ENCODE measurements around the gene RAB11FIP4. TPM values are rescaled to one million over a fixed set of nuclear protein-coding genes. Genes with fewer than 3 reads are reported as not detected.
"Not testable (repeated sequence)": the region's sequence is repeated elsewhere in the genome, so short reads cannot be mapped to it uniquely, and the experiment has no call there.

RAB11FIP4 gene
- total RNA-seq, 1 donor from 2014 or later = 0.29 TPM

DNA sequence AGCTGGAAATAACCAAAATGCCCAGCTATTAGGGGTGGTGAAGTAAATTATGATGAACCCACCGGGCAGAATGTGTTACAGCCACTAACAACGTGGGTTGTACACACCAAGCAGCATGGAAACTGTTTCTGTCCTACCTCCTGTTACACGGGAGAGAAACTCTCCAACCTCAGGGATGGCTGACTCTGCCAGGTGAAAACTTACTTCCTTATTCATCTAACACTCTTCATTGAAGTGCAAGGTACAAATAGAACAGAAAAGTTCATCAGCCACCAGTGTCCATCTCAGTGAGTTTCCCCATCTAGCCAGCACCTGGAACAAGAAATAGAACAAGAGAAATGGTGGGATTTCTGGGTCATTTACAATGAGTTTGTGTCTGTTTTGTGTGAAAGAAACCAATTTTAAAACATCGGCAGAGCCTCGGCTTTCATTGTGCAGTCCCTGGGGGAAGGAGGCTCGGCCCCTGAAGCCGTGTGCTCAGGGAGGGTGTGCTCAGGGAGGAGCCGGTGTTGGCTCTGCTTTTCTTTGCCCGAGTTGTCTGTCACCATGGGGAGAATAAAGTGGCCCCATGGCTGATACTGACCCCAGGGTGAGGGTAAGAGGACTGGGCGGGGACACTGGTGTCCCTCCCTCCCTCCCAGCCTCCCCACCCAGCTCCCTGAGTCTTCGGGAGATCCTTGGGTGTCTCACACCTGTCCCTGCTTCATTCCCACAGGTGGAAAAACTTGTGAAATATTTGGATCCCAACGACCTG, 39.8 kb downstream of the RAB11FIP4 start:
- DNase-seq (ENCODE audit: low read depth) = no peak

DNA sequence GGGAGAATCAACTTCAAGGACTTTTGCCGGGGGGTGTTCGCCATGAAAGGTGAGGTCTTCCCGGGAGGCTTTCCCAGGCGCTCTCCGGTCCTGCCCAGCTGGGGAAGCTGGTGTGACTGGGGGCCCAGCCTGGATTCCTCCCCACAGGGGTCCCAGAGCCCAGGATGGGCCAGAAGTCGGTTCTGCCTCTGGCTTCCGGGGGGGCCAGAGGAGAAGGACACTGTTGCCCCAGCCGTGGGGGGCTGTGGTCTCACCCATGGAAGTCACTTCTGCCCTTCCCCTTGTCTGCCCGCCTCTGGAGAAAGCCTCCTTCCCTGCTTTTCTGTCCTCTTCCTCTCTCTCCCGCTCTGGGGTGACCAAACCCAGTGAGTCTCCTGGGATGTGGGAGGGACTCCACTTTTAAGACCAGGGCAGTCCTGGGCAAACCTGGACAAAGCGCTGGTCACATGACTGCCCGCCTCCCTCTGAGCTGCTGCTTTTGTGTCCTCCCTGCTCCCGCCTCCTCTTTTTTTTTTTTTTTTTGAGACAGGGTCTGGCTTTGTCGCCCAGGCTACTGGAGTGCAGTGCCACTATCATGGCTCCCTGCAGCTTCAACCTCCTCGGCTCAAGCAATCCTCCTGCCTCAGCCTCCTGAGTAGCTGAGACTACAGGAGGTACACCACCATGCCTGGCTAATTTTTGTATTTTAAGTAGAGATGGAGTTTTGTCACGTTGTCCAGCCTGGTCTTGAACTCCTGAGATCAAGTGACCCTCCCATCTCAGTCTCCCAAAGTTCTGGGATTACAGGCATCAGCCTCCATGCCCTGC, 40.6 kb downstream of the RAB11FIP4 start:
- DNase-seq (ENCODE audit: low read depth) = no peak

DNA sequence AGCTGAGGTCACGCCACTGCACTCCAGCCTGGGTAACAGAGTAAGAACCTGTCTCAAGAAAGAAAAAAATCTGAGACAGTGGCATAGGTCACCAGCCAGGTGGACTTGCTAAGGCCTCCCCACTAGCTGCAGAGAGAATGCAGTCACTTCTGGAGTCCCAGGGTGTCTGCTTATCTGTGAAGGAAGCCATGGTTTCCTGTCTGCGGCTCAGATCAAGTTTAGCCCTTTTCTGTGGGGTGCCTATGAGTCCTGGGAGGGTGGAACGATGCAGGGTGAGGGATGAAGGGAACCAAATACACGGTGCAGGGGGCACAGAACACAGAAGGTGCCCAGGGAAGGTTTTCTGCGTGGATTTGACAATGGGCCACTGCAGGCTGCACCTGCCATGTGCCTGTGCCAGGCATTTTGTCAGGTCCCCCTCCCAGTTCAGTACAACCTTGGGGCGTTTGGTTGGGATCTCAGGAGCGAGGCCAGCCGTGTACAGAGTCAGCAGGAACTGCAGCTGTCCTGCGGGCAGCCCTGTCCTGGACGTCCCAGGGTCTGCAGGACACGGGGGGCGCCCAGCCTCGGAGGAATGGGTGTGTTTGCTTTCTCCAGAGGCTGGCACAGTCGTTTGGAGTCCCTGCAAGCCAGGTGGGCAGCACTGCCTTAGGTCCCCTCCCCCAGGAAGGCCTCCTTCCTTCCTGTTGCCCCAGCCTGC, 41.8 kb downstream of the RAB11FIP4 start:
- DNase-seq (ENCODE audit: low read depth) = no peak

DNA sequence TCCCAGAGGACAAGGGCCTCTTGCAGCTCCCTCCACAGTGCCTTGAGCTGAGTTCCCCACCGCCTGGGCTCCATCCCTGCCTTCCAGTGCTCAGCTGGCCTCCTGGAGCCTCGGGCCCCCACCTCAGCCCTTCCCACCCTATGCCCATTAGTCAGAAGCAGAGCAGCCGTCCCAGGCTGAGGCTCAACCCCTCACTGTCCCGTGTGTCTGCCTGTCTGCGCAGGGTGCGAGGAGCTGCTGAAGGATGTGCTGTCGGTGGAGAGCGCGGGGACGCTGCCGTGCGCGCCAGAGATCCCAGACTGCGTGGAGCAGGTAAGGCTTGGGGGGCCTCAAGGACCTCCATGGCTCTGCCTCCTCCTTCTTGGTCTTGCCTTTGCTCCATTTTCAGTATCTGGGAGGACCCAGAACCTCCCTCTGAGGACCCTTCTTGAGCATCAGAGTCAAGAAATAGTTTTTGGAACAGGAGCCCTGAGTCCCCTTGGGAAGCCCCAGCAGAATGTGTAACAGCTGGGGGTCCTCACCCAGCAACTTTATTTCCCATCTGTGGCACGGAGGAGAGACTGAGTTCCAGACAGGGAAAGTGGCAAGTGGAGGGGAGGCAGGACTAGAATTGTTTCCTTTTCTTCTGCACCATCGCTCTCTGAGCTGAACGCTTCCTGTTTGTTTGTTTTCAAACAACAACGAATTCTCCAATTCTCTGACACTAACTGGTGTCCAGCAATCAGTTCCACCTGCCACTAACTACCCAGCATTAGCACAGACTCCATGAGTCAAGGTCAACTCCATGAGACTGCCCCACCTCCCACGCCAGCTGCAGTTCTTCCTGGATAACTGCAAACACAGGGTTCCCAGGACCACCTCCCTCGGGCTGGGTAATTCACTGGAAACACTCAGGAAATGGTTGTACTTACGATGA, 42.6 kb downstream of the RAB11FIP4 start:
- no peak for DNase-seq (ENCODE audit: low read depth)

DNA sequence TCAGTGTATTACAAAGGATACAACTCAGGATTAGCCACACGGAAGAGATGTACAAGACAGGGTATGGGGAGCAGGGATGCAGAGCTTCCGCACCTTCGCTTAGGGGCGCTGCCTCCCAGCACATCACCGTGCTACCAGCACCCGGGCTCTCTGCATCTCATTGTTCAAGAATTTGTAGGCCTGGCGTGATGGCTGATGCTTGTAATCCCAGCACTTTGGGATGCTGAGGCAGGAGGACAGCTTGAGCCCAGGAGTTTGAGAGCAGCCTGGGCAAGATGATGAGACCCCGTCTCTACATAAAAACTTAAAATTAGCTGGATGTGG, 43.2 kb downstream of the RAB11FIP4 start:
- no peak for DNase-seq (ENCODE audit: low read depth)

DNA sequence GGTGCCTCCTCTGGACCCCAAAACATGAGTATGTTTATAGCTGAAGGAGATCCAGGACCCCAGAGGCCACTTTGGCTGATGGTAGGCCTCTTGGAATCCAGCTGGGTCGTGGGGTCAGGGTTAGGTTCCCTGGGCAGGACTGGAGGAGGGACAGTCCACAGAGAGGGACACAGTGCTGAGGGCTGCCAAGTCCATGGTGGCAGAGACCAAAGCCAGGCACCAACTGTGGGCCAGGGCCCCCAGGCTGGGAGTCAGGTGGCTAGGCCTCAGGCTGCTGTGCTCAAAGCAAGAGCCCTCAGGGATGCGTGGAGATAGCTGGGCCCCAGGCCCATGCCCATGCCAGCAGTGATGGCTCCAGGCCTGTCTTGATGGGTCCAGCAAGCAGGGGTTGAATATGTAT, 44.1 kb downstream of the RAB11FIP4 start:
- DNase-seq (ENCODE audit: low read depth) = no peak

DNA sequence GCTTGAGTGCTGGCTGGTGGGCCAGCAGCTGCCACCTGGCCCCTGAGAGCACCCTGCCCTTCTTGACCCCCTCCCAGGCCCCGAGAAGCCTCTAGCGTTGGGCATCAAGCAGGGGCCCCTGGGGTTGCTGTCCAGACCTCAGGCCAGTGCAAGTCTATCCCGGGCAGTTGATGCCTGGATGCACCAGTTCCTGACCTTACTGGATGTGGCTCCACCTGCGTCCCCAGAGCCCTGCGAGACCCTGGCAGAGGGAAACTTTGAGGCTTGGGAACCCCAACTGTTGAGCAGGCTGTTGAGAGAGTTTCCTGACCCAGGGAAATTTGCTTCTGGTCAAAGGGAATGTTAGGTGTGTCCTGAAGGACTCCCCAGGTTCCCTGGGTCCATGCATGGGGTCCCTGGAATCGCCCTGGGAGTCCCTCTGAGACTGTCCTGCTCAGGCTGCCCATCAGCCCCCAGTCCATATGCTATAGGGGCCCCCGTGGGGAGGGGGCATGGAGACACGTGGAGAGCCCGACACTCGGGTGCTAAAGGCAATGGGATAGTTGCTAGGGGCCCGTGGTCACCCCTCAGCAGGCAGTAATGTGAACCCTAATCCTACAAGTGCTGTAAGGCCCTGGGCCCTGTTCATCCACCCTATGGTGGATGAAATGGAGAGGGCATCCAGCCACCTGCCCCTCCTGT, 46.4 kb downstream of the RAB11FIP4 start:
- no peak for DNase-seq (ENCODE audit: low read depth)

DNA sequence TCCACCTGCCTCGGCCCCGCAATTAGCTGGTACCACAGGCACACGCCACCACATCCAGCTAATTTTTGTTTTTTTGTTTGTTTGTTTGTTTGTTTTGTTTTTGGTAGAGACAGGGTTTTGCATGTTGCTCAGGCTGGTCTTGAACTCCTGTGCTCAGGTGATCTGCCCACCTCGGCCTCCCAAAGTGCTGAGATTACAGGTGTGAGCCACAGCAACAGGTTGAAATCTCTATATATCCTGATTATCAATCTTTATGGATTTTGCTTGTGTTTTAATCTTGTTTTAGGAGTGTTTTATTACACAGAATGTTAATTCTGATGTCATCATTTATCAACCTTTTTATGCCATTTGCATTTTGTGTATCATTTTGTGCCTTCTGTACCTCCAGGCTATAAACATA, 48.2 kb downstream of the RAB11FIP4 start:
- no peak for DNase-seq (ENCODE audit: low read depth)

DNA sequence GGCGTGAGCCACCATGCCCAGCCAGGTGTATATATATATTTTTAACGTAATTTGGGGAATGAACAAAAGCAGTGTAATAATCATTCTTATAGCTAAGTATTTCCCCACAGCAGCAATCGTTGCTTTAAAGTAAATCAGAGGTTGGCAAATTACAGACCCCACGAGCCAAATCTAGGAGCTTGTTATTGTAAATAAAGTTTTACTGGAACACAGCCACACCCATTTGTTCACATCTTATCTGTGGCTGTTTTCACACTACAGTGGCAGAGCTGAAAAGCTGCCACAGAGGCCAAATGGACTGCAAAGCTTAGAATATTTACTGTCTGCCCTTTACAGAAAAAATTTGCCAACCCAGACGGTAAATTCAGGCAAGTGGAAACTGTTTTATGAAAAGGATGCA, 50.8 kb downstream of the RAB11FIP4 start:
- no peak for DNase-seq (ENCODE audit: low read depth)

DNA sequence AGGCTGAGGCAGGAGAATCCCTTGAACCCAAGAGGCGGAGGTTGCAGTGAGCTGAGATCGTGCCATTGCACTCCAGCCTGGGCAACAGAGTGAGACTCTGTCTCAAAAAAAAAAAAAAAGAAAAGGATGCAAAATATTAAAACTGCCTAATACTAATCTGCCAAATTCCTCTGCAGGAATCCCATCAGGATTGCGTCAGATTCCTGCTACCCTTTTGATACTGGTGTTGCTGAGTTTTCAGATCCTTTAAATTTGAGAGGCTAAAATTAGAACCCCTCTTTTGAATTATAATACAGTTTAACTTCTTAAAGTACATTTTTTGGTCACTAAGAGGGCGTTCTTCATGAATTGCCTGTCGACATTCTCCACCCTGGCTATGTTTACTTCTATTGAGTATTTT, 51.4 kb downstream of the RAB11FIP4 start:
- DNase-seq (ENCODE audit: low read depth) = not testable (repeated sequence)

DNA sequence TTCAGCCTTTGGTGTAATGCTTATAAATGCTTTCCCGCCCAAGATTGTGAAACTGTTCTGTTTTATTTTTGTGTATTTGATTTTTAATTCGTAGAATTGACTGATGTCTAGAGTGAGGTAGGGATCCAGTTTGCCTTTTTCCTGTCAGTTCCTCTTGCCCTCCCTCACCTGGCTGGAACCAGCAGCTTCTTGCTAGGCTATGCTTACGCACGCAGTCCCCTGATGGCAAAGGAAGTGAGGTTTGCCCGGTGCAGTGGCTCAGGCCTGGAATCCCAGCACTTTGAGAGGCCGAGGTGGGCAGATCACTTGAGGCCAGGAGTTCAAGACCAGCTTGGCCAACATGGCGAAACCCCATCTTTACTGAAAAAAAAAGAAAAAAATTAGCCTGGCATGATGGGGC, 51.9 kb downstream of the RAB11FIP4 start:
- no peak for DNase-seq (ENCODE audit: low read depth)

DNA sequence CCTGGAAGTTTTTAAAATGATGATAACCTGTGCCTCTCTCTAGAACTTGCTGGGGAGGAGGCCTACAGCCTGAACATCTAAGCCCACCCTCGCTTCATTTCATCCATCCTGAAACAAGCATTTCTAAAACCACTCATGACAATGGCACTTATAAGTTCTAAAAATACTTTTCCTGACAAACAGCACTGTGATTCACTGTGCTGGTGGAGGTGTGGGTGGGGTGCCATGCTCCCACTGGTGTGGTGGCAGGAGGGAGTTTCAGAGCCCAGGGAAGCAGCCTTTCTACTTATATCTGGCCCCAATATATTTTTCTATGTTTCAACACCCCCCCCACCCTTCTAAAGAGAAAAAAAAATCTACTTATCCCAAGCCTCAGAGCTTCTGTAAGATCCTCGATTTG, 52.6 kb downstream of the RAB11FIP4 start:
- DNase-seq (ENCODE audit: low read depth) = no peak

DNA sequence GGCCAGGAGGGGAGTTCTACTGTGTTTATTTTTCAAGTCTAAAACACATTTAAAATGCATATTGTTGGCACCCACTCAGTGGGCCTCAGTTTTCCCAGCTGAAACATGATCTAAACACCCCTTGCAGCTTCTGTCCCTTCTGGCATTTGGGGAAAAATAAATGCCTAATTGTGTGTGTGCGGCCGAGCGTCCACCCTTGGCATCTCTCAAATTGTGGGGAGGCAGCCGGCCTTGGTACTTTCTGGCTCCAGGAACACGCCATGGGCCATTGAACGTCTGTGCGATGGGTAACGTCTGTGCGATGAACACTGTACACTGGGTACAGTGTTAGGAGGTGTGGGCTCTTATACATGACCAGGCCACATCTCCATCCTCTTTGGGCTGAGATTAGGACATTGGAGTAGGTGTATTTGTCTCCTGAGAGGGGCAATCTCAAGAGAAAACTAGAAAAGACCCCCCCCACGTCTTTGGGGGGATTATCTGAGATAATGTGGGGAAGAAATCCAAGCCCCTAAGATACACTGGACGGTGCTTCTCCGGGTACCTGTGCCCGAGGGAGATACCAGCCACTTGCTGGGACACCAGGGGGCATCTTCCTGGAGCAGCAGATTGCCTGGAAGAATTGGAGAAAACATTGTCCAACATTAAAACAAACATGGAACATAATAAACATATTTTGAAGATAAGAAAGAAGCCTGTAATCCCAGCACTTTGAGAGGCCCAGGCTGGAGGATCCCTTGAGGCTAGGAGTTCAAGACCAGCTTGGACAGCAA, 54.9 kb downstream of the RAB11FIP4 start:
- DNase-seq (ENCODE audit: low read depth) = no peak

DNA sequence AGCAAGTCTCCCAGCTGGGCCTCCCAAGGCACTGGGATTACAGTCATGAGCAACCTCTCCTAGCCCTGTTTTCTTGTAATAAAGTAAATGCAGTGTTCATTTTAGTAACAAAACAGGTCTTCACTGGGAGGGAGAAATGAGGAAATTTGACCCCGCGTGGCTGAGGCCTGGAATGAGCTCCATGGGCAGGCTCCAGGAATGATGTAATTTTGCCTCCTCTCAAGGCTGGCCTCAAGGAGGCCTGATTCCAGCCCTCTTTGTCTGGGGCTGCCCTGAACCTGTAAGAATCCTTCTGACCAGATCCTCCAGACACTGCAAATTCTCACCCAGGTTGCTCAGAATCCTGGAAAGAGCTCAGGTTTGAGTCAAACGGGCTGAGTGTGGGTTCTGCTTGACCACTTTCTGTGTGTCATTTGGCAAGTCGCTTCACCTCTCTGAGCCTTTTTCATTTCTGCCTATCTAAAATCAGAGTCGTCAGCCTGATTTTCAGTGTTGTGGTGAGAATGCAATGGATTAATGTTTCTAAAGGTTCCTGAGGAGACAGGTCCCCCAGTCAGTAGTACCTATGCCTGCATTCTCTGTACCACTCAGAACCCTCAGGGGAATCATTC, 57.1 kb downstream of the RAB11FIP4 start:
- DNase-seq (ENCODE audit: low read depth) = peak; percentile 53

DNA sequence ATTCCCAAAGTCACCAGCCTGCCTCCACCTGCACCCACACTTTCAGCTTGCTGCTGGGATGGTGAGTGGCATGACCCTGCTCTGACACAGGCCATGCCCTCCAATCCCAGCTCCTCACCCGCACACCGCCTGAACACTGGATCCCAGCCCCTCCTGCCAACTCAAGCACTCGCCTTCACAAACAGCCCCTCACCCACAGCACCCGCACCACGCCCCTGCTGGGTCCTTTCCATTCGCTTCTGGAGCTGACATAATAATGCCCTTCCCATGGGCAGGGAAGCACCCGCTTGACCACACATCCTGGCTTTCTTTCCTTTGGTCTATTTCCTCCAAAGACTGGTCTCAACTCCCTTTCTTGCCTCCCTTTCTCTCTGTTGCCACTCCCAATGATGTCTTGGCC, 57.6 kb downstream of the RAB11FIP4 start:
- DNase-seq (ENCODE audit: low read depth) = no peak

DNA sequence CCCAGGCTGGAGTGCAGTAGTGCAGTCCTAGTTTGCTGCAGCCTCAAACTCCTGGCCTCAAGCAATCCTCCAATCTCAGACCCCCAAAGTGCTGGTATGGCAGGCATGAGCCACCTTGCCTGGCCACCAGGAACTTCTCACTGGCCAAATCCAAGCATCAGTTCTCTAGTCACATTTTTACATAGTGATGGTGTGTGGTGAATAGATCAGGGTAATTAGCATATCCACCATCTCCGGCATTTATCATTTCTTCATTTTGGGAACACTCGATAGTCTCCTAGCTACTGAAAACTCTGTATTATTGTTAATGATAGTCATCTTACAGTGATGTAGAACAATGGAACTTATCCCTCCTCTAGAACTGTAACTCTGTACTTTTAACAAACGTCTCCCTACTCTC, 58.3 kb downstream of the RAB11FIP4 start:
- no peak for DNase-seq (ENCODE audit: low read depth)

DNA sequence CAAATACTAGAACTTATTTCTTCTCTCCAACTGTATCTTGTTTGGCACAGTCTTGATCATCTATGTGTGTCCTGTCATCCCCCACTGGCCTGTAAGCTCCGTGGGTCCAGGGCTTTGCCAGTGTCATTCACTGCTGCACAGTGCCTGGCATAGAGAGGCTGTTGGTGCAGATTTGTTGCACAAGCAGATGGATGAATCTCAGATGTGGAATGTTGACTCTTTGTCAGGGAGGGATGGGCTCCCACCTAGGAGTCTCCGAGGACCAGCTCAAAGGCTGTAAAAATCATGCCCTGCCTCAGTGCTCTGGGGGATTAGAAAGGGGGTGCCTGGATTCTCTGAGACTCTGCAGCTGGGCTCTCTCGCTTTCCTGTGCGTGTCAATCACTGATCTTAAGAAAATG, 60.6 kb downstream of the RAB11FIP4 start:
- no peak for DNase-seq (ENCODE audit: low read depth)

DNA sequence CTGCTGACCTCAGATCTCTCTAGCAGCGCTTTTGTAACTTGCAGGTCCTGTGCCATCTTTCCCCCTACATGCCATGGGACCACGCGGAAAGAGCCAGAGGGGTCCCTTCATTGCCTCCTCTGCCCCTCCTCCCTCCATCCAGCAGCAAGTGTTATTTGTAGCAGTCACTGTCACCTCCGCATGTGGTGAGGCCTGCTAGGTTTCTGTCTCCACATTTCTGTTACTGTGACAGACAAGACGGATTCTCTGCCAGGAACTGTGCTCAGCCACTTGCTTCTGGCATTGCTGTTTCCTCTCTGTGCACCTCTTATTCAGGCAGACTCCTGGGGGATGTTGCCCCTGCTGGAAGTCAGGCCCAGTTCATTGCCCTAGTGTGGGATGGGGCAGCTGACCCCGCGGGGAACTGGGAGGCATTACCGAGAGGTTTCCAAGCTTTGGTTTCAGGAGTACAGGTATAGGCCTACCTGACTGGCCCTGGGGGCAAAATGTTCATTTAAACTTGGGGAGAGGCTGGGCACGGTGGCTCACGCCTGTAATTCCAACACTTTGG, 61.2 kb downstream of the RAB11FIP4 start:
- DNase-seq (ENCODE audit: low read depth) = peak; percentile 40

DNA sequence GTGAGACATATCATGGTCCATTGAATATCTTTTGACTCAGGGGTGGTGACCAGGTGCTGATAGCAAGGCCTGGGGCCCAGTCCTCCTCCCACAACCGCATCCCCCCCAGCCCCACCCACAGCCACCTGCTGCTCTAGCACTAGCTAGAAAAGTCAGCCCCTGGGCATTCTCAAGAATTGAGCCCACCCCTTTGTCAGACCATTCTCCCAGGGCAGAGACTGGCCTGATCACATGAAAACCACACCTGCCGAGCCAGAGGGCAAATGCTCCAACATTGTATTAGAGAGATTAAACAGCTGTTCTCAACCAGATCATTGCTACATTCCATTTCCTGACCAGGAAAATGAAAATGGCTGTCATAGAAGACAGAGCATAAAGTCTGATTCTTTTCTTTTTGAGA, 62.4 kb downstream of the RAB11FIP4 start:
- DNase-seq (ENCODE audit: low read depth) = peak; percentile 82
